Neural progenitor cell (in vitro differentiated cells): ENCODE measurements around the gene CCDC32. TPM values are rescaled to one million over a fixed set of nuclear protein-coding genes. Genes with fewer than 3 reads are reported as not detected.
A peak's percentile ranks its signal among the peaks of the same experiment; 100 is the strongest.
"Not testable (repeated sequence)": the region's sequence is repeated elsewhere in the genome, so short reads cannot be mapped to it uniquely, and the experiment has no call there.

Experiments used
- DNase-seq: peaks from one replicate; pipeline ENCODE4 v3.0.0-alpha.2; 2016; ENCODE audit warnings: low spot score
- H2AFZ ChIP-seq: fragments of 200-600 bp; sonication (generic); replicated peaks from 2 replicates; pipeline ENCODE4 v1.6.1; 2016; ENCODE audit warnings: antibody characterized with exemption
- H3F3A ChIP-seq: fragments of 200-600 bp; sonication (generic); 2 replicates; pipeline ENCODE4 v1.6.1; 2016; ENCODE audit warnings: antibody characterized with exemption, low read depth
- H3K27ac ChIP-seq: fragments of 200-600 bp; sonication (generic); 2 replicates; pipeline ENCODE4 v1.5.1; 2016; ENCODE audit warnings: mild to moderate bottlenecking
- H3K27me3 ChIP-seq: fragments of 200-600 bp; sonication (generic); 2 replicates; pipeline ENCODE4 v1.6.1; 2016; ENCODE audit warnings: mild to moderate bottlenecking, moderate library complexity
- H3K36me3 ChIP-seq: fragments of 200-600 bp; sonication (generic); 2 replicates; pipeline ENCODE4 v1.5.1; 2016
- H3K4me1 ChIP-seq: fragments of 200-600 bp; sonication (generic); 2 replicates; pipeline ENCODE4 v1.6.1; 2016; ENCODE audit warnings: mixed run types
- H3K4me2 ChIP-seq: fragments of 200-600 bp; sonication (generic); 2 replicates; pipeline ENCODE4 v1.6.1; 2016
- H3K4me3 ChIP-seq: fragments of 200-600 bp; sonication (generic); 2 replicates; pipeline ENCODE4 v1.5.1; 2016
- H3K79me2 ChIP-seq: fragments of 200-600 bp; sonication (generic); 2 replicates; pipeline ENCODE4 v1.6.1; 2016; ENCODE audit warnings: low read depth
- H3K9ac ChIP-seq: fragments of 200-600 bp; sonication (generic); 2 replicates; pipeline ENCODE4 v1.6.1; 2016
- H3K9me3 ChIP-seq: fragments of 200-600 bp; sonication (generic); 2 replicates; pipeline ENCODE4 v1.5.1; 2016; ENCODE audit warnings: low read depth
- H4K20me1 ChIP-seq: fragments of 200-600 bp; sonication (generic); 2 replicates; pipeline ENCODE4 v1.6.1; 2016; ENCODE audit warnings: low read depth
- H3K27ac Mint-ChIP-seq: 3 replicates; pipeline ENCODE4 v1.8.0; 2021; ENCODE audit warnings: mixed read lengths
- H3K27me3 Mint-ChIP-seq: 2 replicates; pipeline ENCODE4 v1.8.0; 2022; ENCODE audit warnings: low read depth, mild to moderate bottlenecking, inconsistent platforms, moderate library complexity, mixed read lengths; ENCODE audit not compliant: insufficient read depth
- H3K36me3 Mint-ChIP-seq: 3 replicates; pipeline ENCODE4 v1.8.0; 2021; ENCODE audit warnings: mixed read lengths
- H3K4me1 Mint-ChIP-seq: 3 replicates; pipeline ENCODE4 v1.8.0; 2021; ENCODE audit warnings: mixed read lengths
- H3K4me3 Mint-ChIP-seq: 3 replicates; pipeline ENCODE4 v1.8.0; 2021; ENCODE audit warnings: mild to moderate bottlenecking, moderate library complexity, mixed read lengths
- H3K9me3 Mint-ChIP-seq: 3 replicates; pipeline ENCODE4 v1.8.0; 2020; ENCODE audit warnings: mixed read lengths
- EZH2 ChIP-seq: fragments of 200-600 bp; sonication (generic); IDR thresholded peaks from 2 replicates; pipeline ENCODE4 v1.6.1; 2017; ENCODE audit warnings: antibody characterized with exemption, mild to moderate bottlenecking, moderate library complexity
- EZH2phosphoT487 ChIP-seq: fragments of 200-600 bp; sonication (generic); IDR thresholded peaks from 2 replicates; pipeline ENCODE4 v1.6.1; 2017; ENCODE audit warnings: antibody characterized with exemption
- total RNA-seq: library from RNA; depleted of rRNA; stranded (reverse); fragments of >200 nt; gene quantifications from 2 replicates; pipeline ENCODE4 v1.2.3, GENCODE V29; 2015; ENCODE audit warnings: low replicate concordance
- TF ChIP-seq, protein P1 (sequence below): fragments of 200-600 bp; sonication (generic); IDR thresholded peaks from 2 replicates; pipeline ENCODE4 v1.5.1; 2017; ENCODE audit warnings: antibody characterized with exemption, mild to moderate bottlenecking

Gene CCDC32
- total RNA-seq, 1 donor from 2014 or later = 22.4 TPM

DNA sequence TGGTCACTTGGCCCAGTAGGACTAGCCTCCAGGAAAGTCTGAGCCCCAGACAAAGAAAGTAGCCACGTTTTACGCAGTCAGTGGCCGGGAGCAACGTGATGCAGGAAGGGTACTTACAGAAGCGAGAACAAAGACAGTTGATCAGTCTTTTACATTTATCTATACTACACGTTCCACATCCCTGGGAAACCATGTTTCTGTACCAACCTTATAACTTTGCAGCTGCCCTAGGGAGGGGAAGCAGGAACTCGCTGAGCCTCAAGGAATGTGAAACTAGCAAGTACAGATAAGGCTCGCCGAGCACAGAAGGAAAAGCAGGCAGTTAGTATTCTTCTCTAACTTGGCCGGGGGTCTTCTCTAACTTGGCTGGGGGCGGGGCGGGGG is 25.8 kb upstream of the CCDC32 start:
- Histone ChIP-seq H3K79me2 (peaks cover 12% of the 10 kb centered on the region), H3K36me3 (no peaks in the 10 kb centered on the region), H3K4me3 (no peak overlapping the region), H3K27me3 (peaks cover 4% of the 10 kb centered on the region), H3K9ac (no peak overlapping the region), H3F3A (peaks cover 28% of the 10 kb centered on the region), H3K27ac (no peak overlapping the region), H3K4me2 (no peak overlapping the region), H3K9me3 (no peaks in the 10 kb centered on the region), H4K20me1 (no peaks in the 10 kb centered on the region), H2AFZ (peak overlapping the region; percentile 56), H3K4me1 (peaks cover 7% of the 10 kb centered on the region)
- no peak overlapping the region for H3K4me3 Mint-ChIP-seq
- H3K27ac Mint-ChIP-seq = no peak overlapping the region
- no peak for DNase-seq
- peaks cover 5% of the 10 kb centered on the region for H3K36me3 Mint-ChIP-seq
- H3K4me1 Mint-ChIP-seq = peaks cover 16% of the 10 kb centered on the region
- H3K9me3 Mint-ChIP-seq = peaks cover 3% of the 10 kb centered on the region
- peaks cover 19% of the 10 kb centered on the region for H3K27me3 Mint-ChIP-seq
- TF ChIP-seq EZH2phosphoT487 = no peak
- TF ChIP-seq, protein P1, sequence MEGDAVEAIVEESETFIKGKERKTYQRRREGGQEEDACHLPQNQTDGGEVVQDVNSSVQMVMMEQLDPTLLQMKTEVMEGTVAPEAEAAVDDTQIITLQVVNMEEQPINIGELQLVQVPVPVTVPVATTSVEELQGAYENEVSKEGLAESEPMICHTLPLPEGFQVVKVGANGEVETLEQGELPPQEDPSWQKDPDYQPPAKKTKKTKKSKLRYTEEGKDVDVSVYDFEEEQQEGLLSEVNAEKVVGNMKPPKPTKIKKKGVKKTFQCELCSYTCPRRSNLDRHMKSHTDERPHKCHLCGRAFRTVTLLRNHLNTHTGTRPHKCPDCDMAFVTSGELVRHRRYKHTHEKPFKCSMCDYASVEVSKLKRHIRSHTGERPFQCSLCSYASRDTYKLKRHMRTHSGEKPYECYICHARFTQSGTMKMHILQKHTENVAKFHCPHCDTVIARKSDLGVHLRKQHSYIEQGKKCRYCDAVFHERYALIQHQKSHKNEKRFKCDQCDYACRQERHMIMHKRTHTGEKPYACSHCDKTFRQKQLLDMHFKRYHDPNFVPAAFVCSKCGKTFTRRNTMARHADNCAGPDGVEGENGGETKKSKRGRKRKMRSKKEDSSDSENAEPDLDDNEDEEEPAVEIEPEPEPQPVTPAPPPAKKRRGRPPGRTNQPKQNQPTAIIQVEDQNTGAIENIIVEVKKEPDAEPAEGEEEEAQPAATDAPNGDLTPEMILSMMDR = no peak
- TF ChIP-seq EZH2 = no peak

DNA sequence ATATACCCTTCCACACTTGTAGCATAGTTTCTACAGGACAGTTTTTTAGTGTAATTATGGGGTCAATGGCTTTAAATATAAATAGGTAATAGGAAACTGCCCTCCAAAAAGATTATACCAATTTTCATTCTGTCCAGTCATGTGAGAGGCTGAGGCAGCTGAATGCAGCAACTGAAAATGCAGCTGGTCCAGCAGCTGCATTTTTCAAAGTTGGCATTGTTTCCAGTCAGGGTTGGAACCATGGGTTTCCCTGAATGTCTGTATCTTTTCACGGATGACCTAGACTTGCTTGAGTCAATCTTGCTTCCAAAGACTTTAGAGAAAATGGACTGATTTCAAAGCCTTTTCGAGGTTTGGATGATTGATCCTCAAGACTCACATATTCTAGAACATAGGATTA is 19.3 kb upstream of the CCDC32 start:
- H3K4me3 ChIP-seq = no peak overlapping the region
- no peaks in the 10 kb centered on the region for H3K79me2 ChIP-seq
- no peaks in the 10 kb centered on the region for H3K27me3 ChIP-seq
- no peaks in the 10 kb centered on the region for H3K9me3 ChIP-seq
- H3K9me3 Mint-ChIP-seq = no peaks in the 10 kb centered on the region
- H3K27ac Mint-ChIP-seq = no peak overlapping the region
- DNase-seq = no peak
- H3K4me3 Mint-ChIP-seq = no peak overlapping the region
- H3K27me3 Mint-ChIP-seq = no peaks in the 10 kb centered on the region
- H3K4me1 Mint-ChIP-seq = no peaks in the 10 kb centered on the region
- no peak overlapping the region for H3K27ac ChIP-seq
- peak overlapping the region; percentile 52 for H2AFZ ChIP-seq
- H3K9ac ChIP-seq = no peak overlapping the region
- H3K4me2 ChIP-seq = no peak overlapping the region
- H4K20me1 ChIP-seq = no peaks in the 10 kb centered on the region
- no peaks in the 10 kb centered on the region for H3F3A ChIP-seq
- no peaks in the 10 kb centered on the region for H3K4me1 ChIP-seq
- no peaks in the 10 kb centered on the region for H3K36me3 ChIP-seq
- no peak for TF ChIP-seq EZH2
- TF ChIP-seq, protein P1 = no peak
- TF ChIP-seq EZH2phosphoT487 = no peak
- no peaks in the 10 kb centered on the region for H3K36me3 Mint-ChIP-seq

DNA sequence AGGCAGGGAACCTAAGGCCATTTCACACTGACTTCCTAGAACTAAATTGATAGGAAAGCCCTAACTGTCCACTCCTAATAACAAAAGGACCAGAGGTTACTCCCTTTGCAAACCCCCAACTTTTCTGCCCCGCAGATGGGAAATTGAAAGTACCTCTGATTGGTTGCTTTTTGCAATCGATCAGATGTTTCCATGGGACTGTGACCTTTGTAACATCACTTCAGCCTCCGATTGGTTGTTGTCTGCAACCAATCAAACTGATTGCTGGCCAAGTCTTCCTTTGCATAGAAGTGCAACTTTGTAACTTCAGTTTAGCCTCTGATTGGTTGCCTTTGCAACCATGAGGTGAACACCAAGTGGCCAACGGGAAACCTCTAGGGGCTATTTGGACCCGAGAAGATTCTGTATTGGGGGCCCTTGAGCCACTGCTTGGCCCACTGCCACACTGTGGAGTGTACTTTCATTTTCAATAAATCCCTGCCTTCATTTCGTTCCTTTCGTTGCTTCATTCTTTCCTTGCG is 17.9 kb upstream of the CCDC32 start:
- no peak for DNase-seq
- Histone ChIP-seq H3K79me2 (no peaks in the 10 kb centered on the region), H3F3A (no peaks in the 10 kb centered on the region), H4K20me1 (no peaks in the 10 kb centered on the region), H3K4me3 (no peak overlapping the region), H3K4me1 (no peaks in the 10 kb centered on the region), H3K9ac (no peak overlapping the region), H3K36me3 (no peaks in the 10 kb centered on the region), H2AFZ (peak overlapping the region; percentile 86), H3K4me2 (no peak overlapping the region), H3K27me3 (no peaks in the 10 kb centered on the region), H3K9me3 (no peaks in the 10 kb centered on the region), H3K27ac (no peak overlapping the region)
- H3K27ac Mint-ChIP-seq = no peak overlapping the region
- no peak for TF ChIP-seq EZH2phosphoT487
- TF ChIP-seq, protein P1 = no peak
- TF ChIP-seq EZH2 = no peak
- no peaks in the 10 kb centered on the region for H3K27me3 Mint-ChIP-seq
- H3K9me3 Mint-ChIP-seq = peaks cover 3% of the 10 kb centered on the region
- no peaks in the 10 kb centered on the region for H3K4me1 Mint-ChIP-seq
- no peak overlapping the region for H3K4me3 Mint-ChIP-seq
- H3K36me3 Mint-ChIP-seq = no peaks in the 10 kb centered on the region

DNA sequence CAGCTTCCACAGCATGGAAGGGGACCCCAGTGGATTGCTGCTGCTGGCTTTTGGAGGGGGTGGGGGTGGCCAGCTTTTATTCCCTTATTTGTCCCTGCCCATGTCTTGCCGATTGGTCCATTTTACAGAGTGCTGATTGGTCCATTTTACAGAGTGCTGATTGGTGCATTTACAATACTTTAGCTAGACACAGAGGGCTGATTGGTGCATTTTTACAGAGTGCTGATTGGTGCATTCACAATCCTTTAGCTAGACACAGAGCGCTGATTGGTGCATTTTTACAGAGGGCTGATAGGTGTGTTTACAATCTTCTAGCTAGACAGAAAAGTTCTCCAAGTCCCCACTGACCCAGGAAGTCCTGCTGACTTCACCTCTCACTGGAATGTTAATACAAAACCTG is 17.0 kb upstream of the CCDC32 start:
- H3K4me2 ChIP-seq, H3K27me3 Mint-ChIP-seq, H4K20me1 ChIP-seq, H3K36me3 Mint-ChIP-seq, H3K79me2 ChIP-seq, H2AFZ ChIP-seq, H3K27me3 ChIP-seq, H3K27ac ChIP-seq, H3K4me1 ChIP-seq, H3K9ac ChIP-seq, H3K36me3 ChIP-seq, DNase-seq, H3K9me3 Mint-ChIP-seq, H3F3A ChIP-seq, H3K9me3 ChIP-seq, H3K27ac Mint-ChIP-seq, H3K4me3 Mint-ChIP-seq, H3K4me3 ChIP-seq, H3K4me1 Mint-ChIP-seq: not testable (repeated sequence)
